Thyroid gland (tissue), 4 donors: ENCODE results near the gene SCAPER.

Source experiments
- POLR2A ChIP-seq, 2 donors: fragments of 450-650 bp; IDR thresholded peaks; one replicate each; pipeline ENCODE4 v1.6.1; 2017; ENCODE audit warnings: antibody characterized with exemption in 2 of 2, mild to moderate bottlenecking in 2 of 2, moderate library complexity in 1 of 2
- TF ChIP-seq, protein P1 (sequence below), 6 experiments: fragments of 200-600 bp in 3 of 6; fragments of 450-650 bp in 3 of 6; sonication (generic) in 3 of 6; IDR thresholded peaks; one replicate each; pipeline ENCODE4 v1.5.1; 2016 to 2019; ENCODE audit warnings: antibody characterized with exemption in 6 of 6, mild to moderate bottlenecking in 2 of 6, inconsistent platforms in 1 of 6, moderate library complexity in 1 of 6

DNA sequence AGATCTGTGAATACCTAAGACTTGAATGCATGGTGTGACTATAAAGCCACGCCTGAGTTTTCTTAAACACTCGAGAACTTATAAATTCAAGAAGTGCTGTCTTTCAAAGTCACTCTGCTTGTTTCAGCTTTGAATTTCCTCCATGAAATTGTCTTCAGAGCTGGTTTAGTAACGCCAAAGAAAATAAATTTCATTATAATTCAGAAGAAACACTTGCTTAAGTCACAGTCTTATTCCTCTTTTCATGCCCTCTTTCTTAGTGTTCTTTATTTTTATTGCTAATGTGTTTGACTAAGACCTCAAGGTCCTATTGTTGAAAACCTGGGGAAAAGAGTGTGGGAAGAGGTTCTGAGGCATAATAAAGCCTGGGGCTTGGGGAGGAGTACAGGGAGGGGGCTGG, 23.1 kb upstream of the SCAPER start:
- TF ChIP-seq POLR2A (IDR thresholded peaks at IDR 0.05), result no peak
- TF ChIP-seq, protein P1, sequence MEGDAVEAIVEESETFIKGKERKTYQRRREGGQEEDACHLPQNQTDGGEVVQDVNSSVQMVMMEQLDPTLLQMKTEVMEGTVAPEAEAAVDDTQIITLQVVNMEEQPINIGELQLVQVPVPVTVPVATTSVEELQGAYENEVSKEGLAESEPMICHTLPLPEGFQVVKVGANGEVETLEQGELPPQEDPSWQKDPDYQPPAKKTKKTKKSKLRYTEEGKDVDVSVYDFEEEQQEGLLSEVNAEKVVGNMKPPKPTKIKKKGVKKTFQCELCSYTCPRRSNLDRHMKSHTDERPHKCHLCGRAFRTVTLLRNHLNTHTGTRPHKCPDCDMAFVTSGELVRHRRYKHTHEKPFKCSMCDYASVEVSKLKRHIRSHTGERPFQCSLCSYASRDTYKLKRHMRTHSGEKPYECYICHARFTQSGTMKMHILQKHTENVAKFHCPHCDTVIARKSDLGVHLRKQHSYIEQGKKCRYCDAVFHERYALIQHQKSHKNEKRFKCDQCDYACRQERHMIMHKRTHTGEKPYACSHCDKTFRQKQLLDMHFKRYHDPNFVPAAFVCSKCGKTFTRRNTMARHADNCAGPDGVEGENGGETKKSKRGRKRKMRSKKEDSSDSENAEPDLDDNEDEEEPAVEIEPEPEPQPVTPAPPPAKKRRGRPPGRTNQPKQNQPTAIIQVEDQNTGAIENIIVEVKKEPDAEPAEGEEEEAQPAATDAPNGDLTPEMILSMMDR (IDR thresholded peaks at IDR 0.05), result no peak
